ENCODE measurements around the gene CYP2W1.

The CYP2W1 gene

GRCh38 chr7:984361-985126 lies 1.6 kb downstream of the CYP2W1 start:
- DNase-seq, result no peak

DNA sequence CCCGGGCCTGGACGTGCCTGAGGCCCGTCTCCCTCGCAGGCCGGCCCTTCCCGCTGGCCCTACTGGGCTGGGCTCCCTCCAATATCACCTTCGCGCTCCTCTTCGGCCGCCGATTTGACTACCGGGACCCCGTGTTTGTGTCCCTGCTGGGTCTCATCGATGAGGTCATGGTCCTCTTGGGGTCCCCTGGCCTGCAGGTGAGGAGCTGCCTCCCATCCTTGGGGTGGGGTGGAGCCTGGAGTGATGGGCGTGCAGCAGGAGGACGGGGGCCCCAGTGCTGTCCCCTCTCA lies 2.1 kb downstream of the CYP2W1 start:
- no peak for DNase-seq

GRCh38 chr7:985915-986741 lies 3.1 kb downstream of the CYP2W1 start:
- DNase-seq, result no peak

DNA sequence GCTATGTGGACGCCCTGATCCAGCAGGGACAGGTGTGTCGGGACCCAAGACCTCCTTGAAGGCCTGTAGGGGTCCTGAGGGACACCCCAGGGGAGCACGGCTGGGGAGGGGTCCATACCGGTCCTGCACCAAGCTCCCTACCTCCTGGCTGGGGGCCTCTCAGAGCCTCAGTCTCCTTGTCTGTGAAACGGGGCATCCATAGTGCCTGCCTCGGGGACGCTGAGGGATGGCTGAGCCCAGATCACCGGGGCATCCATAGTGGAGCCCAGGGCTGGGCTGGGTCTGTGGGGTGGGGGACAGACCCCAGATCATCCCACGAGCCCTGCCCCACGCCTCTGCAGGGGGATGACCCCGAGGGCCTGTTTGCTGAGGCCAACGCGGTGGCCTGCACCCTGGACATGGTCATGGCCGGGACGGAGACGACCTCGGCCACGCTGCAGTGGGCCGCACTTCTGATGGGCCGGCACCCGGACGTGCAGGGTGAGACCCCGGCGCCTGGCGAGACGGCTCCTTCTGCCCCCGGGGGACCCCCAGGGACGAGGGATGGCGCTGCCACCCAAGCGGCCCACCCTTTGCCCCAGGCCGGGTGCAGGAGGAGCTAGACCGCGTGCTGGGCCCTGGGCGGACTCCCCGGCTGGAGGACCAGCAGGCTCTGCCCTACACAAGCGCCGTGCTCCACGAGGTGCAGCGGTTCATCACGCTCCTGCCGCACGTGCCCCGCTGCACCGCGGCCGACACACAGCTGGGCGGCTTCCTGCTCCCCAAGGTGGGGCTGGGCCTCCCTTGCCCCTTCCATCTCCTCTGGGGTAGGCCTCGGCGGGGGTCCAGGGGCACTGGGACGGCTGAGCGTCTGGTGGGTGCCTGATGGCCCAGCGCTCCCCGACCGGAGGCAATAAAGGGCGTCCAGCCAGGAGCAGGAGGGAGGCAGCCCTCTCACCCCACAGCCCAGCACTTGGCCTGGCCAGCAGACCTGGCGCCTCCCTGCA lies 4.1 kb downstream of the CYP2W1 start:
- DNase-seq, result no peak

DNA sequence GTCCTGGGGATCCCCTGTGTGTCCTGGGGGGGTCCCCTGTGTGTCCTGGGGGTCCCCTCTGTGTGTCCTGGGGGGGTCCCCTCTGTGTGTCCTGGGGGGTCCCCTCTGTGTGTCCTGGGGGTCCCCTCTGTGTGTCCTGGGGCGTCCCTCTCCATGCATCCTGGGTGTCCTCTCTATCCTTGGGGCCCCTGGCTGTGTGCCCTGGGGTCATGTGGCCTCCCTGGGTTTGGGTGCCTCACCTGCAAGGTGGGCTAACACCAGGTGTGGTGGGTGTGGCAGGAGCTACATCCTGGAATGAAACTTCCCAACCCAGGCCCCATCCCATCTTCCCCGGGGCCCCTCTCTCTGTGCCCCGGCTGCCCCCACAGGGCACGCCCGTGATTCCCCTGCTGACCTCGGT lies 4.9 kb downstream of the CYP2W1 start:
- no peak for DNase-seq

DNA sequence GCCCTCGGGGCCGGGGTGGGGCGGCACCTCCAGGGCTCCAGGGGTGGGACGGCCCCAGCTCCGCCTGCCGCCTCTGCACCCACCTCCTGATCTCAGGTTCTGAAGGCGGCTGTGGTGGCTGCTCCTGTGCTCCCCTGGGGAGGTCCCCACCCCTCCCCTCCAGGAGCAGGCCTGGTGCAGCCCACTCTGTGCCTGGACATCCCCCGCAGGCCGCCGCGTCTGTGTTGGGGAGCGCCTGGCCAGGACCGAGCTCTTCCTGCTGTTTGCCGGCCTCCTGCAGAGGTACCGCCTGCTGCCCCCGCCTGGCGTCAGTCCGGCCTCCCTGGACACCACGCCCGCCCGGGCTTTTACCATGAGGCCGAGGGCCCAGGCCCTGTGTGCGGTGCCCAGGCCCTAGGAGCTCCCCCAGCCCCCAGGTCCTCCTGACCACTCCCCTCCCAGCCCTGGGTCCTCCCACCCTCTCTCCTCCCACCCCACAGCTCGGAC lies 5.5 kb downstream of the CYP2W1 start:
- no peak for DNase-seq

DNA sequence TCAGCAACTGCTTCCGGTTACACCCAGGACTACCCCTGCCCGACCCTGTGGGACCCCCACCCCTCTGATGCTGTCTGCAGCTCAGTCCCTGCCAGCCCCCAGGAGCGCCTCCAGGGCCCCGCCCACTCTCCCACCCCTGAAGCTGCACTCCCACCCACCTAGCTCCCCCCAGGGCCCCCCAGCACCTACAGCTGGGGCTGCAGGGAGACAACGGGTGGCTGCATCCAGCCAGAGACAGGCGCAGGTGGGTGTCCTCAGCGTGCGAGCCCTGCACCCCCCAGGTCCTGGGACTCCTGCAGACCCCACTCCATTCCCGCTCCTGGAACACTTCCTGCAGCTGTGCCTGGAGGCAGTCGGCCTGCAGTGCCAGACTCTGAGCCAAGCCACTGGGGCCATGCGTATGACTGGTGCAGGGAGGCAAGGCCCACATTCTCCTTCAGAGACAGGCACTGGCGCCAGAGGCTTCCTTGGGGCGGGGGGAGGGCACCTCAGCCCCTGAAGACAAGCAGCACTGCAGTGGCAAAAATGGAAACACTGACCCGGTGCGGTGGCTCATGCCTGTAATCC lies 6.1 kb downstream of the CYP2W1 start:
- DNase-seq, result no peak

GRCh38 chr7:990352-990932 lies 7.5 kb downstream of the CYP2W1 start:
- no peak for DNase-seq

GRCh38 chr7:990933-991728 lies 8.2 kb downstream of the CYP2W1 start:
- DNase-seq, result no peak

DNA sequence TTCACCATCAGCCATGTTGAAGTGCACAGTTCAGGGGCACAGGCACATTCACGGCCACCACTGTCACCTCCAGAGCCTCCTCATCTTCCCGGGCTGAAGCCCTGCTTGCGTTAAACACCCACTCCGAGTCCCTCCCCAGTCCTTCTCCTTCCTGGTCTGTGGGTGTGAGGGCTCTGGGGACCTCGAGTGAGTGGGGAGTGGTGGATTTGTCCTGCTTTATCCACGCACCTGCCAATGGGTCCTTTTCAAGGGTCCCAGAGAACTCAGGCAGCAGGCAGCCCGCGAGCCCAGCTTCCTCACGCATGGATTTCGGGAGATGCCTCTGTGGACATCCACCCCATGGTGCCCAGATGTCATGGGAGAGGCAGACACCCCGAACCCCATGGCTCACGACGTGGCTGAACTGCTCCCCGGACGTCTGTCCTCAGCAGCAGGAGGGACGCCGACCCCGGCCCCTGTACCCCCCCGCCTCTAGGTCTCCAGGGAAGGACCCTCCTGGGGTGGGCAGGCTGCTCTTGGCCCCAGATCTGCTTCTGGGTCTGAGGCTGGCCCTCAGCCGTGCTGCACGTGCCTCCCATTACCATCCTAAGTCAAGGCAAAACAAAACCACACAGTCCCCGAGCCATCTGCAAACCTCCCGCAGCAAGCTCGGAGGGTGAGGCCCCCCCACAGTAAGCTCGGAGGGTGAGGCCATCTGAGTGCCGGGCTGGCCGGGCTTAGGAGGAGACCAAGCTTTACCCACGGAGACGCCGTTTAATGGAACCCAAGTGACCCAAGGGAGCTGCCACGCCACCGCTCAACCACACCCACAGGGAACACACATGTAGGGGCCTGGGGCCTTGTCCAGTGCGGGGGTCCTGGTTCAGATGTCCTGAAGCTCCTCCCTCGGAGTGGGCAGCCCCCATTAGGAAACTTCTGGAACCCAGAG lies 9.0 kb downstream of the CYP2W1 start:
- no peak for DNase-seq

DNA sequence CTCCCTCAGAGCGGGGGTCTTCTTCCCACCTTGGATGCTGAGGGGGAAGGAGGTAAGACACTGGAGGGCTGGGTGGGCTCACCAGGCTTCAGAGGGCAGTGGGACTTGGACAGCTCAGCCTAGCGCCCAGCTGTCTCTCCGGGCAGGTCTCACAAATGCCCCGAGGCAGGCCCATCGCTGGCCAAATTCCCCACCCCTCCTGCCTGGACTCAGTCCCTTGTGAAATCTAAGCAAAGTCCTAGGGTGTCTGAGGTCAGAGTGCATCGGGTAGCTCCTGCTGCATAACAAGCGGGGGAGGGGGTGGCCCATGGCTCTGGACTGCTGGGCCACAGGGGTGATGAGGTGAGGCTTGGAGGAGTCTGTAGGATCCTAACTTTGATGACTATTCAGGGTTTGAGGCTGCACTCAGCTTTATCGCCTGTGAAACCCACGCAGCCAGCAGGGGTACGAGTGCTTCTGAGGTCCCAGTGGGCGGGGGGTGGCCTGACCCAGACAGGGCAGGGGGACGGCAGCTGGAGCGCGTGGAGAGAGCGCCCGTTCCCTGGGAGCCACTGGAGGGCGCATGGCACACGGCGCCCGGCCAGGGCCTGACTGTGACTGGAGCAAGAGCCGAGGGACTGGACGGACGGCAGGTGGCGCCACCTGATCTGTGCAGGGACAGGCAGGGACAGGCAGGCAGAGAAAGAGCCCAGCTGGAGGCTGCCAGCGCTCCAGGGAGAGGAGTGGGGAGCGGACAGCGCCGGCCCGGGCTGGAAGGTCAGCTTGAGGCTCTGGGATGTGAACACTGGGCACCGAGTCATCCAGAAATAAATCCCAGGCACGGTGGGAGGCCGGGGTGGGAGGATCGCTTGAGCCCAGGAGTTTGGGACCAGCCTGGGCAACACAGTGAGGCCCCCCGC lies 10.0 kb downstream of the CYP2W1 start:
- DNase-seq, result peak; percentile 95 to 97

- no peak for DNase-seq
Observed at GRCh38 chr7:994592-995308, 11.8 kb downstream of the CYP2W1 start.

- DNase-seq, result no peak
Observed at GRCh38 chr7:995571-995970, 12.6 kb downstream of the CYP2W1 start.

DNA sequence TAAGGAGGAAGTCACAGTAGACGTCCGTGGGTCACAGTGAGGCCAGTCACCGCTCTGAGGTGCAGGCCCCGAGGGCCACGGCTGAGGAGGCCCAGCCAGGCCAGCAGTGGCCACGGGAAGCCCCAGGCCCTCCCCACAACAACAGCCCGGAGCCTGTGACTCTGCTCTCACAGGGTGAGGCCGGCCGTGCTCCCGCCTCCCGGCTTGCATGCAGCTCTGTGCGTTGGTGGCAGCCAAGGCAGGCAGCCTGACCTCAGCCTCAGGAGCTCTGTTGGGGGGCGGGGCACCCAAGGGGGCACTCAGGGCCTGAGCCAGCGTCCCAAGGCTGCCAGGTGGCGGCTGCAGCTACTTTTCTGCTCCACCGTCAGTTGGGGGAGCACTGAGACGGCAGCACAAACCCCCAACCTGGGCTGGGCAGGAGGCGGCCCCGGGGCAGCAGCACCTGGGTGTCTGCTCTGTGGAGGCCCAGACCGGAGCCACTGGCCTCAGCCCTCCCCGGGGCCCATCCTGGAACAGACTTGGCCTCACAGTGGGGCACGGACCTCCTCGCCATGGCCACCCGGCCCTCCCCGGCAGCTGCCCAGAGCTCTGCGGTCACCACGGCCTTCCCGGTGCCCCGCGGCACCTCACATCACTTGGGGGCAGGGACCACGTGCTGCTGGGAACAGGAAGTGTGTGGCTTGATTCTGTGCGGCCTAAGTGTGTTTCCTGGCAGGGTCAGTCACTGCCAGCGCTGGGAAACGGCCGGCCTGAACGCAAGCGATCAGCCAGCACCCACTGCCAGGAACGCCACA lies 13.3 kb downstream of the CYP2W1 start:
- no peak for DNase-seq

- no peak for DNase-seq
Observed at GRCh38 chr7:997404-998395, 14.7 kb downstream of the CYP2W1 start.

GRCh38 chr7:999149-999879 lies 16.3 kb downstream of the CYP2W1 start:
- no peak for DNase-seq
